H1 (cell line): Measurements from ENCODE around the gene ZCRB1. TPM values are rescaled to one million over a fixed set of nuclear protein-coding genes. Genes with fewer than 3 reads are reported as not detected.

Experiments used
- CTCF ChIA-PET: fragments of 300-600 bp; sonication (Branson Sonifier 250); formaldehyde crosslinking; loops from one replicate; lab custom pipeline; 2021; ENCODE audit not compliant: partially characterized antibody; lab: Charles Lee
- POLR2A ChIA-PET: fragments of 300-600 bp; sonication (Branson Sonifier 250); formaldehyde crosslinking; loops from one replicate; lab custom pipeline; 2021; ENCODE audit warnings: inconsistent platforms; ENCODE audit not compliant: partially characterized antibody; lab: Charles Lee
- DNase-seq, 2 experiments: peaks; one replicate each; pipeline versions ENCODE4 v3.0.0 to v3.0.0-alpha.2; 2010 to 2022; ENCODE audit warnings: low spot score in 2 of 2, low read depth in 1 of 2, mixed read lengths in 1 of 2
- FAIRE-seq: peaks from 2 replicates; lab custom pipeline; 2011; peaks lifted over from hg19 to GRCh38; lab: Jason Lieb, UNC
- H2AFZ ChIP-seq: 2 replicates; pipeline ENCODE4 v1.8.1; 2012; ENCODE audit warnings: low read length, inconsistent platforms
- H2AK5ac ChIP-seq: 2 replicates; pipeline ENCODE4 v1.6.1; 2013; ENCODE audit warnings: low read depth, low read length
- H2BK120ac ChIP-seq: replicated peaks from 2 replicates; pipeline ENCODE3; 2013; ENCODE audit warnings: low read depth, low read length, inconsistent platforms
- H2BK12ac ChIP-seq: 2 replicates; pipeline ENCODE4 v1.6.1; 2013; ENCODE audit warnings: low read depth, low read length
- H2BK15ac ChIP-seq: 2 replicates; pipeline ENCODE4 v1.6.1; 2013; ENCODE audit warnings: low read length
- H2BK20ac ChIP-seq: 2 replicates; pipeline ENCODE4 v1.6.1; 2013; ENCODE audit warnings: low read length
- H2BK5ac ChIP-seq: 2 replicates; pipeline ENCODE4 v1.6.1; 2013; ENCODE audit warnings: low read depth, low read length
- H3K14ac ChIP-seq: 2 replicates; pipeline ENCODE4 v1.6.1; 2013; ENCODE audit warnings: inconsistent platforms; ENCODE audit not compliant: insufficient read length
- H3K18ac ChIP-seq: 2 replicates; pipeline ENCODE4 v1.6.1; 2013; ENCODE audit warnings: low read length; ENCODE audit errors: extremely low read depth
- H3K23ac ChIP-seq: 2 replicates; pipeline ENCODE4 v1.6.1; 2013; ENCODE audit warnings: inconsistent platforms; ENCODE audit not compliant: insufficient read length
- H3K23me2 ChIP-seq: 2 replicates; pipeline ENCODE4 v1.6.1; 2013; ENCODE audit warnings: low read depth, low read length
- H3K27ac ChIP-seq: 2 replicates; pipeline ENCODE4 v1.6.1; 2011; ENCODE audit warnings: low read depth, low read length, inconsistent platforms
- H3K27me3 ChIP-seq, 4 experiments: replicated peaks in 1 of 4; 1 replicate in 1 of 4; 2 replicates in 3 of 4; pipeline versions ENCODE4 v1.6.1 to v1.8.1; 2011 to 2013; ENCODE audit warnings: low read length in 3 of 4, mild to moderate bottlenecking in 3 of 4, inconsistent platforms in 2 of 4, mixed read lengths in 2 of 4, moderate library complexity in 1 of 4; ENCODE audit not compliant: control insufficient read depth in 3 of 4, insufficient read depth in 3 of 4; ENCODE audit errors: extremely low read depth in 1 of 4
- H3K36me3 ChIP-seq, 4 experiments: 2 replicates each; pipeline versions ENCODE4 v1.6.1 to v1.8.1; 2011 to 2013; ENCODE audit warnings: mild to moderate bottlenecking in 4 of 4, low read length in 3 of 4, moderate library complexity in 2 of 4, control low read depth in 1 of 4, inconsistent platforms in 1 of 4; ENCODE audit not compliant: insufficient read depth in 4 of 4, control insufficient read depth in 2 of 4
- H3K4ac ChIP-seq: replicated peaks from 2 replicates; pipeline ENCODE3; 2013; ENCODE audit warnings: low read length, low read depth, mixed read lengths, inconsistent platforms; ENCODE audit not compliant: insufficient read length
- H3K4me1 ChIP-seq, 4 experiments: replicated peaks in 1 of 4; 1 replicate in 1 of 4; 2 replicates in 3 of 4; pipeline versions ENCODE4 v1.6.1 to v1.8.1; 2011 to 2013; ENCODE audit warnings: low read length in 3 of 4, inconsistent platforms in 2 of 4, mixed read lengths in 1 of 4; ENCODE audit not compliant: insufficient read depth in 4 of 4, control insufficient read depth in 3 of 4
- H3K4me2 ChIP-seq, 2 experiments: 2 replicates each; pipeline versions ENCODE4 v1.6.1 to v1.8.1; 2011 to 2013; ENCODE audit warnings: low read depth in 2 of 2, low read length in 2 of 2, control low read depth in 1 of 2, inconsistent platforms in 1 of 2, mild to moderate bottlenecking in 1 of 2; ENCODE audit not compliant: insufficient read depth in 1 of 2
- H3K4me3 ChIP-seq, 4 experiments: fragments of 200-600, 300-600 bp in 1 of 4; sonication (generic), shearing (Covaris generic), sonication (Bioruptor Twin) in 1 of 4; 2 replicates each; pipeline versions ENCODE4 v1.5.1 to v1.8.1; 2011 to 2016; ENCODE audit warnings: low read length in 4 of 4, low read depth in 3 of 4, control low read depth in 2 of 4, inconsistent platforms in 2 of 4, mild to moderate bottlenecking in 2 of 4, mixed read lengths in 1 of 4, moderate library complexity in 1 of 4; ENCODE audit not compliant: insufficient read depth in 2 of 4; ENCODE audit errors: extremely low read depth in 1 of 4
- H3K56ac ChIP-seq: replicated peaks from 2 replicates; pipeline ENCODE3; 2013; ENCODE audit warnings: low read depth, mild to moderate bottlenecking, mixed read lengths, low read length, inconsistent platforms; ENCODE audit not compliant: insufficient read length
- H3K79me1 ChIP-seq: 2 replicates; pipeline ENCODE4 v1.6.1; 2013; ENCODE audit warnings: low read depth, low read length, control low read depth
- H3K79me2 ChIP-seq, 2 experiments: 2 replicates each; pipeline versions ENCODE4 v1.6.1 to v1.8.1; 2012 to 2013; ENCODE audit warnings: low read length in 2 of 2, mild to moderate bottlenecking in 2 of 2, inconsistent platforms in 1 of 2; ENCODE audit not compliant: insufficient read depth in 2 of 2, control insufficient read depth in 1 of 2
- H3K9ac ChIP-seq, 4 experiments: replicated peaks in 1 of 4; 1 replicate in 1 of 4; 2 replicates in 3 of 4; pipeline versions ENCODE4 v1.6.1 to v1.8.1; 2011 to 2013; ENCODE audit warnings: low read depth in 3 of 4, low read length in 3 of 4, control low read depth in 2 of 4, mild to moderate bottlenecking in 2 of 4, moderate library complexity in 2 of 4, inconsistent platforms in 1 of 4; ENCODE audit errors: extremely low read depth in 1 of 4
- H3K9me3 ChIP-seq, 2 experiments: 2 replicates each; pipeline versions ENCODE4 v1.6.1 to v1.8.1; 2012 to 2013; ENCODE audit warnings: mild to moderate bottlenecking in 2 of 2, moderate library complexity in 2 of 2, control low read depth in 1 of 2, inconsistent platforms in 1 of 2, low read depth in 1 of 2, low read length in 1 of 2, mixed read lengths in 1 of 2; ENCODE audit not compliant: insufficient read depth in 2 of 2
- H4K20me1 ChIP-seq, 2 experiments: replicated peaks in 1 of 2; 2 replicates each; pipeline versions ENCODE3 to v1.8.1; 2011 to 2013; ENCODE audit warnings: inconsistent platforms in 2 of 2, low read length in 2 of 2, mild to moderate bottlenecking in 1 of 2; ENCODE audit not compliant: insufficient read depth in 2 of 2, control insufficient read depth in 1 of 2
- H4K5ac ChIP-seq: 2 replicates; pipeline ENCODE4 v1.6.1; 2013; ENCODE audit warnings: low read length, low read depth, mixed read lengths, inconsistent platforms; ENCODE audit not compliant: insufficient read length
- H4K8ac ChIP-seq: 2 replicates; pipeline ENCODE4 v1.8.0; 2013; ENCODE audit warnings: mild to moderate bottlenecking, moderate library complexity, low read length, inconsistent platforms; ENCODE audit not compliant: insufficient read depth; ENCODE audit errors: extremely low read depth
- H4K91ac ChIP-seq: replicated peaks from 2 replicates; pipeline ENCODE3; 2013; ENCODE audit warnings: low read length, mixed read lengths, inconsistent platforms; ENCODE audit not compliant: insufficient read length
- BACH1 ChIP-seq: IDR thresholded peaks from 2 replicates; pipeline ENCODE4 v1.6.1; 2012; ENCODE audit warnings: low read length, improper control_type of control experiment
- CEBPB ChIP-seq: IDR thresholded peaks from 2 replicates; pipeline ENCODE4 v1.6.1; 2012; ENCODE audit warnings: low read depth, low read length
- CHD1 ChIP-seq: IDR thresholded peaks from 2 replicates; pipeline ENCODE4 v1.6.1; 2012; ENCODE audit warnings: low read depth, low read length, improper control_type of control experiment
- CHD2 ChIP-seq: IDR thresholded peaks from 2 replicates; pipeline ENCODE4 v1.6.1; 2012; ENCODE audit warnings: low read length, improper control_type of control experiment
- CTBP2 ChIP-seq: IDR thresholded peaks from 2 replicates; pipeline ENCODE4 v1.7.0; 2011; ENCODE audit warnings: borderline replicate concordance, mild to moderate bottlenecking, moderate library complexity, mixed read lengths, low read length; ENCODE audit not compliant: insufficient read depth, insufficient read length
- SP1 ChIP-seq: IDR thresholded peaks from 2 replicates; pipeline ENCODE4 v1.6.1; 2011; ENCODE audit warnings: low read depth, low read length
- SP2 ChIP-seq: IDR thresholded peaks from 2 replicates; pipeline ENCODE4 v1.6.1; 2012; ENCODE audit warnings: mild to moderate bottlenecking, low read length, inconsistent platforms
- SRF ChIP-seq: IDR thresholded peaks from 2 replicates; pipeline ENCODE4 v1.6.1; 2011; ENCODE audit warnings: mild to moderate bottlenecking, low read depth, low read length, moderate library complexity
- TBP ChIP-seq: IDR thresholded peaks from 2 replicates; pipeline ENCODE4 v1.6.1; 2011; ENCODE audit warnings: low read depth, low read length, improper control_type of control experiment
- WGBS, 2 experiments: shearing (Covaris generic) in 1 of 2; methylation state at CpG; one replicate each; pipeline versions ENCODE4 v1.1.6 to v1.1.7; 2013 to 2015; ENCODE audit warnings: low lambda C conversion rate in 2 of 2, mixed read lengths in 2 of 2, inconsistent platforms in 1 of 2, low coverage in 1 of 2, missing lambda C conversion rate in 1 of 2; ENCODE audit not compliant: insufficient replicate concordance in 2 of 2, insufficient coverage in 1 of 2, insufficient read length in 1 of 2; ENCODE audit errors: extremely low coverage in 1 of 2, missing lambda C conversion rate in 1 of 2; 5-methylcytosine and 5-hydroxymethylcytosine counted together
- polyA plus RNA-seq, 7 experiments: library from polyadenylated mRNA; depleted of rRNA in 3 of 7; stranded (reverse) in 5 of 7; unstranded in 2 of 7; fragments of >200 nt in 5 of 7; fragments of 200-250 nt in 2 of 7; gene quantifications; 1 replicate in 5 of 7; 2 replicates in 1 of 7; 4 replicates in 1 of 7; pipeline versions ENCODE4 v1.2.1 to v1.2.3, GENCODE V29; 2011 to 2013; ENCODE audit warnings: missing spikeins in 2 of 7, mixed read lengths in 2 of 7
- total RNA-seq: library from RNA; stranded (reverse); fragmentation: NEBNext Ultra II Directional; extraction: Animal tissue kit (Norgen Biotek cat#: 25700); gene quantifications from 2 replicates; pipeline ENCODE4 v1.2.1, GENCODE V29; 2021

ZCRB1 gene
- total and polyA plus RNA-seq, 2 of the 8 experiments (the other 6 are each of a cell fraction or from before 2014, with no cell fraction given), result 22.0 to 52.5 TPM

GRCh38 chr12:42281278-42281677 lies 44.6 kb downstream of the ZCRB1 start:
- Histone ChIP-seq H2AK5ac (no peak overlapping the region), H2BK5ac (no peak overlapping the region), H3K4ac (no peak overlapping the region), H3K18ac (no peak overlapping the region), H3K23ac (no peak overlapping the region), H4K5ac (no peak overlapping the region), H2BK12ac (no peak overlapping the region), H2BK15ac (no peak overlapping the region), H3K4me3 (no peak overlapping the region), H3K4me2 (no peak overlapping the region), H2AFZ (no peak overlapping the region), H3K79me2 (no peaks in the 10 kb centered on the region), H3K14ac (no peak overlapping the region), H3K9ac (no peak overlapping the region), H3K23me2 (no peaks in the 10 kb centered on the region), H4K91ac (no peak overlapping the region), H3K27ac (no peak overlapping the region), H3K56ac (no peak overlapping the region), H4K20me1 (no peaks in the 10 kb centered on the region), H3K4me1 (no peaks in the 10 kb centered on the region), H4K8ac (no peak overlapping the region), H3K79me1 (no peaks in the 10 kb centered on the region), H3K9me3 (no peaks in the 10 kb centered on the region), H2BK20ac (no peak overlapping the region), H3K27me3 (no peaks in the 10 kb centered on the region), H3K36me3 (no peaks in the 10 kb centered on the region), H2BK120ac (no peak overlapping the region)
- no peak for DNase-seq
- CTCF ChIA-PET, result no interaction called here
- FAIRE-seq, result no peak
- WGBS, 2 experiments, result 62% methylated on average over 3 of the region's 3 CpGs; no CpG with 5 or more reads in 1 of the 2 experiments
- POLR2A ChIA-PET, result no interaction called here
- TF ChIP-seq TBP (no peak), CTBP2 (no peak), SP2 (no peak), CHD1 (no peak), CHD2 (no peak), CEBPB (no peak), SRF (no peak), BACH1 (no peak), SP1 (no peak)
